ENCODE measurements around the gene KBTBD4.

DNA sequence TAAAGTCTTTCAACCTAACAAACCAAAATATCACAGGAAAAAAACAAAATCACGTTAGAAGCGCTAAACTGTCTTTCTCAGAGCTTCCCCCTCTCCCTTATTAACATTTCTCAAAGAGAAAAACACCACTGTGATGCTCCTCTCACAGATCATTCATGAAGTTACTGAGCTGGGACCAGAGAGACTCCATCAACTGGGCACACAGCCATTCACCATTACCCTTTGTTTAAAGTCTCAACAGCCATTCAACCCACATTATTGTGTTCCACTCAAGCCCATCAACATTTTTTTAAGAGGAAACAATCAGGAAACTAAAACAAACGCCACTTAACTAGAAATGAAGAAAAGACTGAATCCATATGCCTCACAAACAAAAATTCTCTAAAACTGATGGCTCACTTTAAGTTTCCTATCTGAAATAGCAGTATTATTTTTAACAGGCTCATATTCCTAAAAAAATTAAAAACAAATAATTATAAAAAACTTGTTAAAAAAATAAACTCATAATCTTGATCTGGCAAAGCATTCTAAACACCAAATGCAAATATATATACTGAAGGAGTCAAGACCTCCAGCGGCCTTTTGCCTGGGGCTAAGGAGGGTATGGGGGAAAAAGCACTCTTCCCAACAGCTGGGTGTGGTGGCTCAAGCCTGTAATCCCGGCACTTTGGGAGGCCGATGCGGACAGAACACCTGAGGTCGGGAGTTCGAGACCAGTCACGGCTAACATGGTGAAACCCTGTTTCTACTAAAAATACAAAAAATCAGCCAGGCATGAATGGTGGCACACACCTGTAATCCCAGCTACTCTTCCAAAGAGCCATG lies 39.8 kb downstream of the KBTBD4 start:
- TF ChIP-seq, protein P1, sequence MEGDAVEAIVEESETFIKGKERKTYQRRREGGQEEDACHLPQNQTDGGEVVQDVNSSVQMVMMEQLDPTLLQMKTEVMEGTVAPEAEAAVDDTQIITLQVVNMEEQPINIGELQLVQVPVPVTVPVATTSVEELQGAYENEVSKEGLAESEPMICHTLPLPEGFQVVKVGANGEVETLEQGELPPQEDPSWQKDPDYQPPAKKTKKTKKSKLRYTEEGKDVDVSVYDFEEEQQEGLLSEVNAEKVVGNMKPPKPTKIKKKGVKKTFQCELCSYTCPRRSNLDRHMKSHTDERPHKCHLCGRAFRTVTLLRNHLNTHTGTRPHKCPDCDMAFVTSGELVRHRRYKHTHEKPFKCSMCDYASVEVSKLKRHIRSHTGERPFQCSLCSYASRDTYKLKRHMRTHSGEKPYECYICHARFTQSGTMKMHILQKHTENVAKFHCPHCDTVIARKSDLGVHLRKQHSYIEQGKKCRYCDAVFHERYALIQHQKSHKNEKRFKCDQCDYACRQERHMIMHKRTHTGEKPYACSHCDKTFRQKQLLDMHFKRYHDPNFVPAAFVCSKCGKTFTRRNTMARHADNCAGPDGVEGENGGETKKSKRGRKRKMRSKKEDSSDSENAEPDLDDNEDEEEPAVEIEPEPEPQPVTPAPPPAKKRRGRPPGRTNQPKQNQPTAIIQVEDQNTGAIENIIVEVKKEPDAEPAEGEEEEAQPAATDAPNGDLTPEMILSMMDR (IDR thresholded peaks at IDR 0.05) = no peak
- no peak for TF ChIP-seq POLR2AphosphoS5 (IDR thresholded peaks at IDR 0.05)

Data from suprapubic skin (tissue), 3 donors.